CD14-positive monocyte (primary cell): ENCODE measurements around the gene ZC3H15. TPM values are rescaled to one million over a fixed set of nuclear protein-coding genes. Genes with fewer than 3 reads are reported as not detected.
A peak's percentile ranks its signal among the peaks of the same experiment; 100 is the strongest.

Experiments
- DNase-seq, 3 donors: peaks; one replicate each; pipeline ENCODE4 v3.0.0-alpha.2; 2011 to 2022
- H2AFZ ChIP-seq: 2 replicates; pipeline ENCODE4 v1.6.0; 2012; ENCODE audit warnings: mild to moderate bottlenecking, low read depth, low read length, inconsistent platforms; ENCODE audit not compliant: insufficient read depth, poor library complexity, severe bottlenecking
- H3K27ac ChIP-seq, 2 donors: 1 replicate in 1 of 2; 2 replicates in 1 of 2; pipeline ENCODE4 v1.5.1; 2012 to 2013; ENCODE audit warnings: low read length in 2 of 2, control low read depth in 1 of 2, inconsistent platforms in 1 of 2, low read depth in 1 of 2, mild to moderate bottlenecking in 1 of 2
- H3K27me3 ChIP-seq, 2 donors: one replicate each; pipeline versions ENCODE4 v1.6.0 to v1.6.1; 2011 to 2013; ENCODE audit warnings: low read length in 2 of 2; ENCODE audit not compliant: control insufficient read depth in 2 of 2, insufficient read depth in 2 of 2
- H3K36me3 ChIP-seq, 2 donors: replicated peaks in 1 of 2; 1 replicate in 1 of 2; 2 replicates in 1 of 2; pipeline versions ENCODE4 v1.5.1 to v1.6.1; 2012 to 2013; ENCODE audit warnings: low read length in 2 of 2, control low read depth in 1 of 2, inconsistent platforms in 1 of 2, mild to moderate bottlenecking in 1 of 2; ENCODE audit not compliant: insufficient read depth in 2 of 2, control insufficient read depth in 1 of 2
- H3K4me1 ChIP-seq, 2 donors: 1 replicate in 1 of 2; 2 replicates in 1 of 2; pipeline versions ENCODE4 v1.5.1 to v1.6.1; 2012 to 2013; ENCODE audit warnings: low read length in 2 of 2, control low read depth in 1 of 2, inconsistent platforms in 1 of 2, mild to moderate bottlenecking in 1 of 2, moderate library complexity in 1 of 2; ENCODE audit not compliant: insufficient read depth in 2 of 2, control insufficient read depth in 1 of 2
- H3K4me2 ChIP-seq: replicated peaks from 2 replicates; pipeline ENCODE3; 2012; ENCODE audit warnings: low read length, moderate library complexity, mild to moderate bottlenecking; ENCODE audit not compliant: poor library complexity, severe bottlenecking; ENCODE audit errors: extremely low read depth
- H3K4me3 ChIP-seq, 3 experiments: fragments of 200-600 bp in 1 of 3; sonication (generic) in 1 of 3; replicated peaks in 1 of 3; 1 replicate in 2 of 3; 2 replicates in 1 of 3; pipeline ENCODE4 v1.5.1; 2011 to 2013; ENCODE audit warnings: low read length in 3 of 3, mild to moderate bottlenecking in 3 of 3, control low read depth in 2 of 3, low read depth in 2 of 3, inconsistent platforms in 1 of 3, moderate library complexity in 1 of 3
- H3K79me2 ChIP-seq: 2 replicates; pipeline ENCODE4 v1.6.0; 2012; ENCODE audit warnings: mild to moderate bottlenecking, control low read depth, inconsistent platforms, low read length, moderate library complexity; ENCODE audit not compliant: insufficient read depth
- H3K9ac ChIP-seq: 2 replicates; pipeline ENCODE4 v1.6.0; 2017; ENCODE audit warnings: low read length, mild to moderate bottlenecking; ENCODE audit not compliant: insufficient read depth, poor library complexity, severe bottlenecking
- H3K9me3 ChIP-seq, 2 donors: replicated peaks in 1 of 2; 1 replicate in 1 of 2; 2 replicates in 1 of 2; pipeline versions ENCODE4 v1.5.1 to v1.6.1; 2012 to 2013; ENCODE audit warnings: low read length in 2 of 2, control low read depth in 1 of 2; ENCODE audit not compliant: control insufficient read depth in 1 of 2, insufficient read depth in 1 of 2
- H4K20me1 ChIP-seq: 2 replicates; pipeline ENCODE4 v1.6.0; 2012; ENCODE audit warnings: mild to moderate bottlenecking, low read length, control low read depth, moderate library complexity; ENCODE audit not compliant: insufficient read depth
- H3K27ac Mint-ChIP-seq, 7 donors: one replicate each; pipeline ENCODE4 v1.8.0; 2020; ENCODE audit warnings: mild to moderate bottlenecking in 7 of 7, mixed read lengths in 7 of 7, moderate library complexity in 6 of 7, inconsistent platforms in 2 of 7
- H3K27me3 Mint-ChIP-seq, 3 donors: one replicate each; pipeline ENCODE4 v1.8.0; 2021 to 2022; ENCODE audit warnings: low read depth in 3 of 3, mild to moderate bottlenecking in 3 of 3, mixed read lengths in 3 of 3, moderate library complexity in 3 of 3, inconsistent platforms in 1 of 3
- H3K36me3 Mint-ChIP-seq, 2 donors: one replicate each; pipeline ENCODE4 v1.8.0; 2020; ENCODE audit warnings: mixed read lengths in 2 of 2, inconsistent platforms in 1 of 2, mild to moderate bottlenecking in 1 of 2
- H3K4me1 Mint-ChIP-seq: one replicate; pipeline ENCODE4 v1.8.0; 2020; ENCODE audit warnings: mild to moderate bottlenecking, mixed read lengths
- H3K4me3 Mint-ChIP-seq, 2 donors: one replicate each; pipeline ENCODE4 v1.8.0; 2020; ENCODE audit warnings: mild to moderate bottlenecking in 2 of 2, mixed read lengths in 2 of 2, moderate library complexity in 1 of 2
- H3K9me3 Mint-ChIP-seq, 7 donors: one replicate each; pipeline ENCODE4 v1.8.0; 2020 to 2022; ENCODE audit warnings: mixed read lengths in 7 of 7, mild to moderate bottlenecking in 6 of 7, moderate library complexity in 6 of 7, inconsistent platforms in 2 of 7
- CTCF ChIP-seq: fragments of 200-600 bp; IDR thresholded peaks from one replicate; pipeline ENCODE4 v1.8.0; 2022; ENCODE audit warnings: antibody characterized with exemption, mild to moderate bottlenecking
- WGBS: methylation state at CpG from one replicate; pipeline ENCODE4 v1.1.5; 2013; ENCODE audit warnings: missing lambda C conversion rate; ENCODE audit not compliant: insufficient coverage; 5-methylcytosine and 5-hydroxymethylcytosine counted together
- intact Hi-C, 2 donors: fragments of 100-400 bp; cut with micrococcal nuclease; formaldehyde crosslinking; loops; one replicate each; pipeline versions ENCODE4 v1.15.0 to v1.15.1; 2023
- polyA plus RNA-seq, 3 donors: library from polyadenylated mRNA; depleted of rRNA in 1 of 3; unstranded in 2 of 3; stranded (reverse) in 1 of 3; fragments of 300-500 nt in 2 of 3; fragments of >200 nt in 1 of 3; fragmentation: Illumina TruSeq in 2 of 3; gene quantifications; 1 replicate in 2 of 3; 2 replicates in 1 of 3; pipeline ENCODE4 v1.2.3, GENCODE V29; 2012 to 2021

Gene ZC3H15
- polyA plus RNA-seq, 3 donors: 39.4 to 52.8 (median 40.6) TPM

GRCh38 chr2:186484062-186484735 lies 1.9 kb upstream of the ZC3H15 start:
- no peak for TF ChIP-seq CTCF
- Histone ChIP-seq H3K4me3 (peak overlapping the region in 1 of 3 experiments; percentile 36), H2AFZ (peak overlapping the region; percentile 4), H3K9ac (no peak overlapping the region), H3K4me2 (peak overlapping the region; percentile 52), H3K9me3 (no peaks in the 10 kb centered on the region), H3K27ac (no peak overlapping the region), H3K36me3 (no peaks in the 10 kb centered on the region), H3K4me1 (peaks cover 27 to 32% of the 10 kb centered on the region in 2 donors), H3K79me2 (peaks cover 40% of the 10 kb centered on the region), H3K27me3 (no peaks in the 10 kb centered on the region), H4K20me1 (peaks cover 21% of the 10 kb centered on the region)
- DNase-seq: peak in 2 of 3 donors; percentile 20
- Mint-ChIP-seq H3K36me3 (peaks cover 3 to 6% of the 10 kb centered on the region in 2 donors), H3K27ac (peak overlapping the region in 6 of 7 donors; percentile 5 to 85 (median 48)), H3K9me3 (no peaks in the 10 kb centered on the region), H3K27me3 (peaks cover 0 to 3% (median 0%) of the 10 kb centered on the region in 3 donors), H3K4me1 (peaks cover 29% of the 10 kb centered on the region), H3K4me3 (peak overlapping the region in 1 of 2 donors; percentile 83)
- 28% methylated on average over 2 of the region's 6 CpGs for WGBS
- intact Hi-C loops: loop anchor here in 1 of 2 donors (10.0 kb wide), 1 partner anchor 101 kb away; no protein-coding TSS in a partner anchor

- H3K9me3 ChIP-seq: no peaks in the 10 kb centered on the region
- Mint-ChIP-seq H3K27me3 (no peaks in the 10 kb centered on the region), H3K4me1 (peaks cover 37% of the 10 kb centered on the region), H3K27ac (peak overlapping the region; percentile 98 to 99 (median 99)), H3K36me3 (peaks cover 5 to 6% of the 10 kb centered on the region in 2 donors), H3K9me3 (no peaks in the 10 kb centered on the region), H3K4me3 (peak overlapping the region; percentile 96 to 97)
- H4K20me1 ChIP-seq: peaks cover 34% of the 10 kb centered on the region
- H2AFZ ChIP-seq: peak overlapping the region; percentile 84
- H3K36me3 ChIP-seq: no peaks in the 10 kb centered on the region
- intact Hi-C loops: loop anchor here in 1 of 2 donors (10.0 kb wide), 1 partner anchor 99 kb away; no protein-coding TSS in a partner anchor
- DNase-seq: no peak
- H3K27me3 ChIP-seq: no peaks in the 10 kb centered on the region
- peaks cover 53% of the 10 kb centered on the region for H3K79me2 ChIP-seq
- peak overlapping the region; percentile 97 for H3K27ac ChIP-seq
- TF ChIP-seq CTCF: no peak
- H3K4me1 ChIP-seq: peaks cover 27 to 32% of the 10 kb centered on the region in 2 donors
- peak overlapping the region; percentile 75 to 97 (median 87) for H3K4me3 ChIP-seq
- peak overlapping the region; percentile 96 for H3K4me2 ChIP-seq
- WGBS: 0% methylated on average over 8 of the region's 10 CpGs
- H3K9ac ChIP-seq: peak overlapping the region; percentile 86
Measured at GRCh38 chr2:186485576-186485870, 537 bp upstream of the ZC3H15 start.
